ENCODE results near the gene PUSL1.

Gene PUSL1

DNA sequence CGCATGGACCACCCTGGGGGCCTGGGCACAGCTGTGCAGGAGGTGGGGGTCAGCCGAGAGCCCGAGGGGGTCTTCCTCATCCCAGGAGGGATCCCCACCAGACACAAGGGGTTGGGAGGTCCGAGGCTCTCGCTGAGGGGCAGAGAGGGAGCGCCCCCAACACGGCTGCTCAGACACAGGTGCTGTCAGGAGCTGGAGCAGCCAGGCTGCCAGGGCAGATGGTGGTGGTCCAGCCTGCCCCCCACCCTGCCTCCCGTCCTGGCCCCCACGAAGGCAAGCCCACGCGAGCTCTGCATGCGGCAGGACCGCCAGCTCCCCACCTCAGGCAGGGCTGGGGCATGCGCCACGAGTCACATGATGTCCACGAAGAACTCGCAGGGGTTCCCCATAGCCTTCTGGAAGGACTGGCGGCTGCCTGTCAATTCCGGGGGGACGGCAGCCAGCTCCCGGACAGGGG is 27.4 kb downstream of the PUSL1 start:
- H3K4ac ChIP-seq (ENCODE audit: low read length) = no peak overlapping the region
- H3K9ac ChIP-seq (ENCODE audit: low read depth, low read length, poor library complexity) = peak overlapping the region; percentile 44
- no peak overlapping the region for H3K23ac ChIP-seq (ENCODE audit: low read depth, low read length, poor library complexity)
- no peaks in the 10 kb centered on the region for H3K27me3 ChIP-seq (ENCODE audit: control insufficient read depth in 3 of 3, insufficient read depth in 3 of 3, low read depth in 1 of 3, low read length in 3 of 3)
- no peak for DNase-seq (ENCODE audit: low spot score)
- H2BK5ac ChIP-seq (ENCODE audit: low read length) = no peak overlapping the region
- no peak overlapping the region for H2BK120ac ChIP-seq (ENCODE audit: low read depth, low read length)
- H3K36me3 ChIP-seq (replicated peaks in 1 of 2; ENCODE audit: control insufficient read depth in 2 of 2, insufficient read depth in 2 of 2, low read length in 2 of 2) = peaks cover 21 to 40% of the 10 kb centered on the region in 2 donors
- no peak overlapping the region for H2BK15ac ChIP-seq (ENCODE audit: low read length)
- H4K8ac ChIP-seq (ENCODE audit: low read depth, low read length) = no peak overlapping the region
- peaks cover 3 to 6% of the 10 kb centered on the region in 2 donors for H3K4me1 ChIP-seq (ENCODE audit: control insufficient read depth in 2 of 2, insufficient read depth in 1 of 2, low read depth in 1 of 2, low read length in 2 of 2)
- peaks cover 11% of the 10 kb centered on the region for H3K79me1 ChIP-seq (ENCODE audit: low read depth, low read length)
- H2BK12ac ChIP-seq (ENCODE audit: low read length) = peak overlapping the region; percentile 10
- H3K9me3 ChIP-seq (replicated peaks in 1 of 2; ENCODE audit: control insufficient read depth in 2 of 2, insufficient read depth in 1 of 2, low read depth in 1 of 2, low read length in 2 of 2) = peaks cover 0 to 2% of the 10 kb centered on the region in 2 donors
- H3K27ac ChIP-seq (replicated peaks; ENCODE audit: low read length) = no peak overlapping the region
- H4K91ac ChIP-seq (ENCODE audit: low read depth, low read length, poor library complexity) = no peak overlapping the region
- no peak overlapping the region for H3K4me2 ChIP-seq (ENCODE audit: insufficient read depth, low read length, poor library complexity, severe bottlenecking)
- no peak overlapping the region for H2AFZ ChIP-seq (ENCODE audit: low read length)
- H3K14ac ChIP-seq (ENCODE audit: low read length) = no peak overlapping the region
- no peak overlapping the region for H3K4me3 ChIP-seq (ENCODE audit: low read length in 2 of 2)
- no peak overlapping the region for H2AK5ac ChIP-seq (ENCODE audit: low read depth, low read length)
- H3K18ac ChIP-seq (ENCODE audit: low read length) = no peak overlapping the region
- WGBS, 2 donors (ENCODE audit: extremely low coverage in 2 of 2, insufficient read length in 2 of 2, insufficient replicate concordance in 1 of 2) = no CpG with 5 or more reads among the region's 21 CpGs

DNA sequence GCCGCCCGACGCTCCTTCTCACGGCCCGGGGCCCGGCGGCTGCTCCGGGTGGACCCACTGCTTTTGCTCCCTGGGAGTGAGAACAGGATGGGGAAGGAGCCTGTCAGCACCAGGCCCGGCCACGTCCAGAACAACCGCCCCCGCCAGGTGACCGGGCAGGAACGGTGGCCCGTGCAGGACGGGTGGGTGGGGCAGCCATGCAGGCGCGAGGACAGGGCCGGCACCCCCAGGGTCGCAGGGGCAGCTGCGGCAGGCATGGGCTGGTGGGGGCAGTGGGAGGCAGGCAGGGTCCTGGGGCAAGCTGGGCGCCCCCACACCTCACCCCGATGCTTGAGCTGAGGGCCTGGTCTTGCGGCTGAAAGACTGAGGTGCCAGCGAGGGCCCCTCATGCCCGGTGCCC is 28.0 kb downstream of the PUSL1 start:
- Histone ChIP-seq H3K79me1 (ENCODE audit: low read depth, low read length) (peaks cover 14% of the 10 kb centered on the region), H3K27ac (replicated peaks; ENCODE audit: low read length) (no peak overlapping the region), H2BK5ac (ENCODE audit: low read length) (no peak overlapping the region), H3K23ac (ENCODE audit: low read depth, low read length, poor library complexity) (no peak overlapping the region), H3K27me3 (ENCODE audit: control insufficient read depth in 3 of 3, insufficient read depth in 3 of 3, low read depth in 1 of 3, low read length in 3 of 3) (no peaks in the 10 kb centered on the region), H2BK120ac (ENCODE audit: low read depth, low read length) (no peak overlapping the region), H2BK12ac (ENCODE audit: low read length) (peak overlapping the region; percentile 22), H3K4ac (ENCODE audit: low read length) (no peak overlapping the region), H2AFZ (ENCODE audit: low read length) (no peak overlapping the region), H3K36me3 (replicated peaks in 1 of 2; ENCODE audit: control insufficient read depth in 2 of 2, insufficient read depth in 2 of 2, low read length in 2 of 2) (peaks cover 26 to 47% of the 10 kb centered on the region in 2 donors), H4K8ac (ENCODE audit: low read depth, low read length) (no peak overlapping the region), H3K18ac (ENCODE audit: low read length) (no peak overlapping the region), H2BK15ac (ENCODE audit: low read length) (no peak overlapping the region), H3K9me3 (replicated peaks in 1 of 2; ENCODE audit: control insufficient read depth in 2 of 2, insufficient read depth in 1 of 2, low read depth in 1 of 2, low read length in 2 of 2) (peaks cover 0 to 8% of the 10 kb centered on the region in 2 donors), H3K14ac (ENCODE audit: low read length) (no peak overlapping the region), H4K91ac (ENCODE audit: low read depth, low read length, poor library complexity) (no peak overlapping the region), H3K9ac (ENCODE audit: low read depth, low read length, poor library complexity) (no peak overlapping the region), H2AK5ac (ENCODE audit: low read depth, low read length) (no peak overlapping the region), H3K4me2 (ENCODE audit: insufficient read depth, low read length, poor library complexity, severe bottlenecking) (no peak overlapping the region), H3K4me1 (ENCODE audit: control insufficient read depth in 2 of 2, insufficient read depth in 1 of 2, low read depth in 1 of 2, low read length in 2 of 2) (peaks cover 0 to 3% of the 10 kb centered on the region in 2 donors), H3K4me3 (ENCODE audit: low read length in 2 of 2) (no peak overlapping the region)
- DNase-seq (ENCODE audit: low spot score) = no peak
- no CpG with 5 or more reads among the region's 26 CpGs for WGBS, 2 donors (ENCODE audit: extremely low coverage in 2 of 2, insufficient read length in 2 of 2, insufficient replicate concordance in 1 of 2)

DNA sequence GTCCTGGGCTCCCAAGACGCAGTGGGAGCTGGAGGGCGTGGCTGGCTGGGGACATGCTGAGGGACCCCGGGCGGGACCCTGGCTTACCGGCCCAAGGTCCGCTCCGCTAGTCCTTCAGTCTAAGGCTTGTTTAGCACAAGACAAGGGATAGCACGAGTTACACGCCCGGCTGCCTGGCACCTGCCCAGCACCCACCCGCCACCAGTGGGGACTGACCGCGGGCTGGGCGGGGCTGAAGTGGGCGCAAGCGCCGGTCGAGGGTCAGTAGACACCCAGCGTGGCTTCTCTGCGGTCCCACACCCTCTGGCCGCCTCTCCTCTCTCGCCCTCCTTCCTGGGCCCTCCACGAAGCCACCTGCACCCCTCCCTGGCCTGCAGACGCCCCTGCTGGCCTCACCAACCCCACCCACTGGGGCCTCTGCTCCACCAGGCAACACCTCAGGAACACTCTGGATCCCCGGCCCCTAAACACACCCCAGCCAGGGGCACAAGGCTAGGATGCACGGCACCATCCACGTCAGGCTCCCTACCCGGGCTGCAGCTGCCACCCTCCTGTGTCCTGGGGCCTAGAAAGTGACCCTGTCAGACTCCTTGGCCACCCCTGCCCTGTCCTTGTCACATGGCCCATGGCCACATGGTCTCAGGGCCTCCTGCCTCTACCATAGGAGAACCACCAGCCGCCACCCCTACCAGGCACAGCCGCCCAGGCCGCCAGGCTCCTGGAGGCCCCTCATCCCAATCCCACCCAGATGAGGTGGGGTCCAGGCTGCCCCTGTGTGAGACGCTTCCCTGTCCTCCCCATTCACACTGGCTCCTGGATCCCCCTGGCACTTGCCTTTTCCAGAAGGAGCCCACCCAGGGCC is 28.8 kb downstream of the PUSL1 start:
- Histone ChIP-seq H3K4me2 (ENCODE audit: insufficient read depth, low read length, poor library complexity, severe bottlenecking) (no peak overlapping the region), H2BK120ac (ENCODE audit: low read depth, low read length) (no peak overlapping the region)
- no CpG with 5 or more reads among the region's 32 CpGs for WGBS, 2 donors (ENCODE audit: extremely low coverage in 2 of 2, insufficient read length in 2 of 2, insufficient replicate concordance in 1 of 2)

DNA sequence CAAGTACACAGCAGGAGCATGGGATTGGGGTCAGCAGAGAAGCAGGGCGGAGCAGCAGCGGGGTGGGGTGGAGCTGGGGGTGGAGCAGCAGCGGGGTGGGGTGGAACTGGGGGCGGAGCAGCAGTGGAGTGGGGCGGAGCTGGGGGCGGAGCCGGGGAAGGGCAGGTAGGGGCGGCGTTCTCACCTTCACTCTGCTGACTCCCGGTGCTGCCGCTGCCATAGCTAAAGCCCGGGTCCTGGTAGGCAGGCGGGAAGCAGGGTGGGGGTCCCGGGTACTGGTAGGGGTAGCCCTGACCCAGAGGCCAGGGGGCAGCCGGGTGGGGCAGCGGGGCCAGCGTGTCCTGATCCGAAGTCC is 29.4 kb downstream of the PUSL1 start:
- H2AK5ac ChIP-seq (ENCODE audit: low read depth, low read length) = no peak overlapping the region
- no peaks in the 10 kb centered on the region for H3K27me3 ChIP-seq (ENCODE audit: control insufficient read depth in 3 of 3, insufficient read depth in 3 of 3, low read depth in 1 of 3, low read length in 3 of 3)
- H4K8ac ChIP-seq (ENCODE audit: low read depth, low read length) = no peak overlapping the region
- no peak overlapping the region for H4K91ac ChIP-seq (ENCODE audit: low read depth, low read length, poor library complexity)
- no peak overlapping the region for H2BK15ac ChIP-seq (ENCODE audit: low read length)
- H3K18ac ChIP-seq (ENCODE audit: low read length) = no peak overlapping the region
- no peak overlapping the region for H2AFZ ChIP-seq (ENCODE audit: low read length)
- peaks cover 27 to 53% of the 10 kb centered on the region in 2 donors for H3K36me3 ChIP-seq (replicated peaks in 1 of 2; ENCODE audit: control insufficient read depth in 2 of 2, insufficient read depth in 2 of 2, low read length in 2 of 2)
- no peak overlapping the region for H3K4ac ChIP-seq (ENCODE audit: low read length)
- no peak overlapping the region for H2BK12ac ChIP-seq (ENCODE audit: low read length)
- H3K4me3 ChIP-seq (ENCODE audit: low read length in 2 of 2) = no peak overlapping the region
- no peak overlapping the region for H3K4me2 ChIP-seq (ENCODE audit: insufficient read depth, low read length, poor library complexity, severe bottlenecking)
- no peak overlapping the region for H3K23ac ChIP-seq (ENCODE audit: low read depth, low read length, poor library complexity)
- DNase-seq (ENCODE audit: low spot score) = no peak
- H2BK5ac ChIP-seq (ENCODE audit: low read length) = no peak overlapping the region
- peaks cover 0 to 9% of the 10 kb centered on the region in 2 donors for H3K9me3 ChIP-seq (replicated peaks in 1 of 2; ENCODE audit: control insufficient read depth in 2 of 2, insufficient read depth in 1 of 2, low read depth in 1 of 2, low read length in 2 of 2)
- no peak overlapping the region for H3K9ac ChIP-seq (ENCODE audit: low read depth, low read length, poor library complexity)
- WGBS, 2 donors (ENCODE audit: extremely low coverage in 2 of 2, insufficient read length in 2 of 2, insufficient replicate concordance in 1 of 2) = no CpG with 5 or more reads among the region's 18 CpGs
- peaks cover 0 to 3% of the 10 kb centered on the region in 2 donors for H3K4me1 ChIP-seq (ENCODE audit: control insufficient read depth in 2 of 2, insufficient read depth in 1 of 2, low read depth in 1 of 2, low read length in 2 of 2)
- no peak overlapping the region for H2BK120ac ChIP-seq (ENCODE audit: low read depth, low read length)
- H3K79me1 ChIP-seq (ENCODE audit: low read depth, low read length) = peaks cover 14% of the 10 kb centered on the region
- H3K27ac ChIP-seq (replicated peaks; ENCODE audit: low read length) = no peak overlapping the region
- H3K14ac ChIP-seq (ENCODE audit: low read length) = no peak overlapping the region

More for the DNA sequence above, 28.8 kb downstream of the PUSL1 start:
- Histone ChIP-seq H2AK5ac (ENCODE audit: low read depth, low read length) (no peak overlapping the region), H4K8ac (ENCODE audit: low read depth, low read length) (no peak overlapping the region), H3K18ac (ENCODE audit: low read length) (no peak overlapping the region), H2BK5ac (ENCODE audit: low read length) (no peak overlapping the region), H3K23ac (ENCODE audit: low read depth, low read length, poor library complexity) (peak overlapping the region; percentile 43), H3K14ac (ENCODE audit: low read length) (peak overlapping the region; percentile 21), H4K91ac (ENCODE audit: low read depth, low read length, poor library complexity) (no peak overlapping the region), H3K4ac (ENCODE audit: low read length) (no peak overlapping the region), H3K36me3 (replicated peaks in 1 of 2; ENCODE audit: control insufficient read depth in 2 of 2, insufficient read depth in 2 of 2, low read length in 2 of 2) (peaks cover 27 to 53% of the 10 kb centered on the region in 2 donors), H3K9ac (ENCODE audit: low read depth, low read length, poor library complexity) (no peak overlapping the region), H3K79me1 (ENCODE audit: low read depth, low read length) (peaks cover 15% of the 10 kb centered on the region), H3K4me3 (ENCODE audit: low read length in 2 of 2) (no peak overlapping the region), H3K27me3 (ENCODE audit: control insufficient read depth in 3 of 3, insufficient read depth in 3 of 3, low read depth in 1 of 3, low read length in 3 of 3) (no peaks in the 10 kb centered on the region), H3K4me1 (ENCODE audit: control insufficient read depth in 2 of 2, insufficient read depth in 1 of 2, low read depth in 1 of 2, low read length in 2 of 2) (peaks cover 0 to 3% of the 10 kb centered on the region in 2 donors), H3K9me3 (replicated peaks in 1 of 2; ENCODE audit: control insufficient read depth in 2 of 2, insufficient read depth in 1 of 2, low read depth in 1 of 2, low read length in 2 of 2) (peaks cover 0 to 9% of the 10 kb centered on the region in 2 donors), H2AFZ (ENCODE audit: low read length) (no peak overlapping the region), H2BK15ac (ENCODE audit: low read length) (no peak overlapping the region), H3K27ac (replicated peaks; ENCODE audit: low read length) (no peak overlapping the region), H2BK12ac (ENCODE audit: low read length) (no peak overlapping the region)
- DNase-seq (ENCODE audit: low spot score) = no peak
